RCC 7860 (cell line): ENCODE measurements around the gene AKT3.
A peak's percentile ranks its signal among the peaks of the same experiment; 100 is the strongest.
"Not testable (repeated sequence)": the region's sequence is repeated elsewhere in the genome, so short reads cannot be mapped to it uniquely, and the experiment has no call there.

Source experiments
- DNase-seq: peaks from one replicate; pipeline ENCODE4 v3.0.0-alpha.2; 2015; ENCODE audit warnings: low spot score
- FAIRE-seq: peaks from 2 replicates; lab custom pipeline; 2012; peaks lifted over from hg19 to GRCh38; lab: Jason Lieb, UNC

AKT3 gene

GRCh38 chr1:243639027-243639658, 210.9 kb downstream of the AKT3 start:
- DNase-seq (no peak), FAIRE-seq (no peak)

GRCh38 chr1:243638186-243638585, 211.9 kb downstream of the AKT3 start:
- no peak for DNase-seq
- no peak for FAIRE-seq

- no peak for FAIRE-seq
- no peak for DNase-seq
Observed at GRCh38 chr1:243628476-243628907, 221.6 kb downstream of the AKT3 start.

GRCh38 chr1:243623841-243624240, 226.2 kb downstream of the AKT3 start:
- FAIRE-seq (no peak), DNase-seq (peak; percentile 54)

GRCh38 chr1:243621973-243622372, 228.1 kb downstream of the AKT3 start:
- DNase-seq = no peak
- no peak for FAIRE-seq

GRCh38 chr1:243620096-243620495, 229.9 kb downstream of the AKT3 start:
- DNase-seq = no peak
- no peak for FAIRE-seq

GRCh38 chr1:243609698-243610097, 240.3 kb downstream of the AKT3 start:
- DNase-seq (no peak), FAIRE-seq (no peak)

- no peak for FAIRE-seq
- no peak for DNase-seq
Observed at GRCh38 chr1:243605604-243606003, 244.4 kb downstream of the AKT3 start.

- FAIRE-seq (no peak), DNase-seq (no peak)
Observed at GRCh38 chr1:243601720-243602119, 248.3 kb downstream of the AKT3 start.

- DNase-seq (peak; percentile 91), FAIRE-seq (peak; percentile 88)
Observed at GRCh38 chr1:243598433-243598832, 251.6 kb downstream of the AKT3 start.

GRCh38 chr1:243597383-243597782, 252.7 kb downstream of the AKT3 start:
- DNase-seq = peak; percentile 54
- no peak for FAIRE-seq

- FAIRE-seq = peak; percentile 98
- DNase-seq = peak; percentile 93
Observed at GRCh38 chr1:243596431-243597062, 253.5 kb downstream of the AKT3 start.

- DNase-seq (peak; percentile 22), FAIRE-seq (peak; percentile 65)
Observed at GRCh38 chr1:243595527-243596210, 254.4 kb downstream of the AKT3 start.

- DNase-seq = no peak
- no peak for FAIRE-seq
Observed at GRCh38 chr1:243594455-243594854, 255.6 kb downstream of the AKT3 start.

- DNase-seq, FAIRE-seq: not testable (repeated sequence)
Observed at GRCh38 chr1:243589286-243589685, 260.8 kb downstream of the AKT3 start.

- DNase-seq (no peak), FAIRE-seq (no peak)
Observed at GRCh38 chr1:243587823-243588560, 262.1 kb downstream of the AKT3 start.

- DNase-seq (no peak), FAIRE-seq (no peak)
Observed at GRCh38 chr1:243587285-243587684, 262.8 kb downstream of the AKT3 start.

- FAIRE-seq (no peak), DNase-seq (no peak)
Observed at GRCh38 chr1:243585982-243586381, 264.1 kb downstream of the AKT3 start.

- no peak for FAIRE-seq
- DNase-seq = no peak
Observed at GRCh38 chr1:243582326-243582725, 267.7 kb downstream of the AKT3 start.

- no peak for DNase-seq
- no peak for FAIRE-seq
Observed at GRCh38 chr1:243580984-243581383, 269.1 kb downstream of the AKT3 start.

GRCh38 chr1:243580072-243580471, 270.0 kb downstream of the AKT3 start:
- DNase-seq (no peak), FAIRE-seq (no peak)
